GF-D8 (cell line): Measurements from ENCODE around the gene MAB21L3.
A peak's percentile ranks its signal among the peaks of the same experiment; 100 is the strongest.
"Not testable (repeated sequence)": the region's sequence is repeated elsewhere in the genome, so short reads cannot be mapped to it uniquely, and the experiment has no call there.

Source experiments
- DNase-seq: peaks from one replicate; lab custom pipeline; 2025; lab: John Stamatoyannopoulos, UW

MAB21L3 gene

GRCh38 chr1:116138277-116138792 is 27.1 kb downstream of the MAB21L3 start:
- no peak for DNase-seq

GRCh38 chr1:116139592-116140134 is 28.5 kb downstream of the MAB21L3 start:
- DNase-seq, result no peak

- no peak for DNase-seq
Measured at GRCh38 chr1:116144151-116144550, 33.0 kb downstream of the MAB21L3 start.

- DNase-seq, result not testable (repeated sequence)
Measured at GRCh38 chr1:116146447-116147113, 35.4 kb downstream of the MAB21L3 start.

DNA sequence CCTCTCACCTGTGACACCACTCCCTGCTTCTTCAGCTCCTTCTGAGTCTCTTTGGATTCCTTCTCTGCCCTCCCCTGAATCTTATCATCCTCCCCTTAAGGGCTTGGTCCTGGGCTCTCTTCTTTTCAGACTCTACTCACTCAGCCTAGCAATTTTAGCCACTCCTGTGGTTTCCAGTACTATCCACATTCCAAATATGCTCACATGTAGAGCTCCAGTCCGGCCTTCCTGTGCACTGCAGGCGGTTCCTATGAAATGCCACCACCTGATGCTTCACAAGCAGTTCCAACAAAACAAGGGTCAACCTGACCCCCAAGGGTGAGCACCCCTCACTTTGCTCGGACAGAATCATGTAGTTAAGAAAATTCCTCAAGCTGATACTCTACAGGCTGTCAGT is 35.9 kb downstream of the MAB21L3 start:
- no peak for DNase-seq

DNA sequence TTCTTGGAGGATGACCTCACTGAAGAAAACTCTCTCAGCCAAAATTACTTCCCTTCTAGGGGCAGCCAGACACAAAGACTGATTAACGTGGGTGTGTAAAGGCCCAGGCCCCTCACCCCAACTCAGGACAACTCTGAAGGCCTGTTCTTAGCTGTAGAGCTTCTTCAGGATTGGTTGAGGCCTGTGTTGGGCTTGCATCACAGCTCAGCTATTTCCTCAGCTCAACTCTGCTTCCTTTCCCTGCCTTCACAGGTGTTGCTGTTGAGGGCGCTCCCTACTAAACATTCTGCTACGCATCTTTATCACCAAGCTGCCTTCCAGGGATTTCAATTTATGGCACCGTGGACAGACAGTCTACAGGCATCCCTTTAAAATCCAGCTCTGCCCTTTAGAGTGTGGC is 36.8 kb downstream of the MAB21L3 start:
- DNase-seq, result no peak

DNA sequence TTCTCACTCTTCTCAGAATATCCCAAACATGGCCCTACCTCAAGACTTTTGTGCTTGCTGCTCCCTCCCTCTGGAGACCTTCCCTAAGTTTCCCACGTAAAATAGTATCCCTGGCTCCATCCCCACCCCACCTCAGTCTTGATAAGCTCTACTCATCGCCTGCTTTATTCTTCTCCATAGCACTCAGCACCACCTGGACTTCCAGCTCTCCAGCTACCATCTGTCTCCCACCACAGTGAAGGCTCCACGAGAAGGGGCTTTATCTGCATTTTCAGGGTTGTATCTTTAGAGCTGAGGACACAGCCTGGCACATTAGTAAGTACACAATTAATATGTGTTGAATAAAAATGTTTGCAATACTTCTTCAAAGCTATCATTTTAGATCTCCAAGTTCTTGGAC is 37.8 kb downstream of the MAB21L3 start:
- DNase-seq, result no peak

DNA sequence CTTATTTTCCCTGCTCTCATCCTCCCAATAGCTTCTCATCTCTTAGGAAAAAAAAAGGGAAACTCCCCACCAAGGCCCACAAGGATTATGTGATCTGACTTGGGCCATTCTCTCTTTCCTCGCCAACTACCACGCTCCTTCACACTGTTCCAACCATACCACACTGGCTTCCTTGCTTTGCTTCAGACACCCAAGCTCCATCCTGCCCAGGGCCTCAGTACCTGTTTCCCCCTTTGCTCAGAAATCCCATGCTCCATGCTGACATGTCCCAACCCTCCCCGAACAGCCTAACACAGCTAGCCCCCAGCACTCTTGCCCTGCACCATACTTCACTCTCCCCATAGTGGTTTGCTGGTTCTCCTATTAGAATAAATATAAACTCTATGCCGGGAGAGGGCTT is 39.2 kb downstream of the MAB21L3 start:
- DNase-seq, result no peak

DNA sequence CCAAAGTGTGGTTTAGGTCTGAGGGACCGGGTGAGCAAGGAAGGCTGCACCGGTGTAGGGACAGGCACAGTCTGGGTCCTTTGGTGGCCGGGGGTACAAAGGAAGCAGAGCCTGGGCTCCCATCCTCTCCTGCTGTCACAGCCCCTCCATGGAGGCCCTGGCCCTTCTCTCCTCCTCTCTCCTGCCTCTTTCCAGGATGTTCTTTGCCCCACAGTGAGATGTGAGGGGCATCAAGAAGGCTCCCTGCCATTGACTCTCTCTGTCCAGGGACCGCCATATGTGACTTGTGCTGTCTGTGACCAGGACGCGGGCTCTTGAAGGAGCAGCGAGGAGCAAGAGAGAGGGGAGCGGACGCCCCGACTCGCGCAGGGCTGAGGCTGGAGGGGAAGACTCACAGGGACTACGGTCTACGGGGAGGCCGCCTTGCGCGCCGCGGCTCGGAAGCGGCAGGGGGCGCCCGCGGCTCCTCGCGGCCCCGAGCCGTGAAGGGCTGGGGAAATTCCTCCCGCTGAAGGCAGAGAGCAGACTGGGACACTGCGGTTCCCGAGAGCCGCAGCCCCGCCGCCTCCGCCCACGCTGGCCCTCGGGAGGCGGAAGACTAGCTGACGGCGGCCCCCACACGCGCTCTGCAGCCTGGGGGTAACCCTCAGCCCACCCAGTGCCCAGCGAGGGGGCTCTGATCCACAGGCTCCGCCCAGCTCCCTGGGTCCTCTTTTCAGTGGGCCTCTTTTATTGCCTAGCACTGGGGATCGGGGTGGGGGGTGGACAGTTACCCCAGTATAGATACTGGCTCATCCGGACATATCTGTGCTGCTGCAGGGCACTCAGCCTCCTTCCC is 40.8 kb downstream of the MAB21L3 start:
- peak; percentile 12 for DNase-seq

DNA sequence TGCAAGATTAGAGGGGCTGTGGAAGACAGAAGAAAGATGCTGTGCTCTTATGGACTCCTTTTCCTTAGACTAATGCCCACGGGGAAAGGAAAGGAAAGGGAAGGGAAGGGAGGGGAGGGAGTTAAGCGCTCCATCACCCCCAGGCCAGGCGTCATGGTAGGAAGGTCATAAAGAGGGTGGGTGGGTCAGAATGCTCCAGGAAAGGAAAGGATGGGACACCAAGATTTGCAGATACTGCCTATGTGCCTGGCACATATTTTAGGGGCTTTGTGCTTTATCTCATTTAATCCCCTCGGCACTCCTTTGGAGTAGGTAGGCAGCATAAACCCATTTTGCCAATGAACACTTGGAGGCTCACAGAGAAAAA is 41.4 kb downstream of the MAB21L3 start:
- DNase-seq, result no peak

DNA sequence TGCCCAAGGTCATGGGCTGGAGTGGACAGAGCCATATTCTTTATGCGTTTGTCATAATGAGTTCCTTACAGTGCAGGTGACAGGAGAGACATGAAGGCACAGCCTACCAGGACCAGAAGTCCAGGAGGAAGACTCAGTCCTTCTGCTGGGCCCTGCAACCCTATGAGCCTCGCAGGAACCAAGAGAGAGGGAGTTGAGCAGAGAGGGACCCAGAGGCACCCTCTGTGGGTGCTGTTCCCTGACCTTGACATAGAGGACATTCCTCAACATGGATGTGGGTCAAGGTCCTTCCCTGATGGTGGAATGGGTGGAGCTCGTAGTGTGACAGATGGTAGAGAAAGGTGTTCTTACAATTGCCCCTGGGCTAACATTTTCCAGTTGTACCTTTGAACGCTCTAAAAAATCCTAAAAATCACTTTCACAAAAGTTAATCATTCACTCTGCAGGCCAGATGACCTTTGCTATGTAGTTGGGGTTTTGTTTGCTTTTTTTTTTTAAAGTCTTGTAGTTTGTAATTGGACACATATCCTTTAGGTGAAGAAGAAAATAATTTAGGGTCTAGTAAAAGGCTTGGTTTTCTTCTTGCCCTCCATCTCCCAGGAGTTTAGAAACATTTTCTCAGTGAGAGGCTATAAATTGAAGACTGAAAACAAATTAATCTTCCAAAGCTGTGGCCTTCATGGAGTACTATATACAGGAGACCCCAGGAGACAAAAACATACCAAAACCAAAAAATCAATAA is 41.9 kb downstream of the MAB21L3 start:
- no peak for DNase-seq

- DNase-seq, result no peak
Measured at GRCh38 chr1:116153692-116154031, 42.5 kb downstream of the MAB21L3 start.

DNA sequence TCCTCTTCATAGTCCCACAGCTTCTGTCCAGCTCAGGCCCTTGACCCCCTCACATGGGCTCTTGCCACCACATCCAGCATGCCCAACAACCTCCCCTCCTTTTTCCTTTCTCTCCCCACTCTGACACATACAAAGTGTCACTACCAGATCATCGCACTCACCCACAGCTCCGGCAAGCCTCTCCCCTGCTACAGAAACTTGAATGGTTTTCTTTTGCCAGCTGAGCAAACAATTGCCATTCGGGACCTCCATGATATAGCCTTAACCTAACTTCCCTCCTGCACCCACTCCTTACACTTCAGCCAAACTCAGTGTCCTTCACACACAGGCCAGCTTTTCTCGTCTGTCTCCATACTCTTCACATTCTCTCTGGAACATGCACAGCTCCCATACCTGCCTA is 43.3 kb downstream of the MAB21L3 start:
- no peak for DNase-seq

GRCh38 chr1:116157096-116157495 is 45.9 kb downstream of the MAB21L3 start:
- DNase-seq, result no peak

DNA sequence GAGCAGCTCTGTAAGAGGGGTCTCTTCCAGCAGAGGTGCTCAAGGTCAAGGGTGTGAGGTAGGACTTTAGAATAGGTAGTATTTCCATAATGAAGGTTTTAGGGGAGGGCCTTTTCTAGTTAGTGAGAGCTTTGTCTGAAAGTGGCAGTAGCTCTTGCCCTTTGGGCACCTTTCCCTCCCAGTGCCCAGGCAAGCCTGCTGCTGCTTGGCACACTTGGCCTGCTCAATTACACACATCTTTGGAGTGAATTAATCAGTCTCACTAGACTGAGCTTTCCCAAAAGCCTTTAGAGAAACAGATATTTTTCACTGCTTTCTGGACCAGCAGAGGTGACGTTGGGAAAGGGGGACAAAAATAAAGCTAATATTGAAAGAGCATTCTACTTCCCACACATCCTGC is 48.0 kb downstream of the MAB21L3 start:
- DNase-seq, result no peak

DNA sequence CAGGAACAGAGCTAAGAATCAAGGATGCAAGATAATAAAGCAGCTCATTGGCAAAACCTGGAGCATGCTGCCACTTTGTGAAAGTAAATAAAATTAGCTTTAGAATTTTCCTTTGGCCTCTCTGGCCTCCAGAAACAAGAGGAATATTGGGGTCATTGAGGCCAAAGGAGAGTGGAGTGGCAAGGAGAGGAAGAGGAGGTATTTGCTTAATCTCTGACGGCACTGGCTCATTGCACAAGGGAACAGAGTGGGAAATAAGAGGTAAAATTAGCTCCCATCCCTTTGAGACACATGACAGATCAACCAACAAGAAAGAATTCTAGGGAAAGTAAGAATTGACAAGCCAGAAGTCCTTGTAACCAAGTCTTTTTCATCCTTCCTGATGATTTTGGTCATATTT is 48.4 kb downstream of the MAB21L3 start:
- DNase-seq, result no peak

- no peak for DNase-seq
Measured at GRCh38 chr1:116161390-116161789, 50.2 kb downstream of the MAB21L3 start.

GRCh38 chr1:116161877-116162390 is 50.7 kb downstream of the MAB21L3 start:
- DNase-seq, result no peak

- DNase-seq, result no peak
Measured at GRCh38 chr1:116163533-116163932, 52.3 kb downstream of the MAB21L3 start.

GRCh38 chr1:116164150-116164549 is 53.0 kb downstream of the MAB21L3 start:
- DNase-seq, result no peak

GRCh38 chr1:116164604-116165368 is 53.6 kb downstream of the MAB21L3 start:
- no peak for DNase-seq

DNA sequence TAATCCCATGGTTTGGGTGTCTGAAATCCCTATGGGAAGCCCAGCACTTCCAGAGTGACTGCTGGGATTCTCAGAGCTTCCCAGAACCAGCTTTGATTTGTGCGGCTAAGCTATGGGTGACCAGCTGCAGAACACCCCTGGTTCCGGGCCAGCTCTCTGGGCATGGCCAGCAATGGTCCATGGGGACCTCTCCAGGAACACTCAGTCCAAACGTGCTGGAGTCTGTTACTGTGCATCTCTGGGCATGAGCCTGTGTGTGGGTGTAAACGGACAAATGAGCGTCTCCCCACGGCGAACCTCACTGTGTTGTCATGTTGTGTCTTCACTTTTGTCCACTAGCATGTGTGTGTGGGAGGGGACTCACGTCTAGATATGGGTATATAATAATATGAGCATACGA is 54.4 kb downstream of the MAB21L3 start:
- DNase-seq, result no peak
